ENCODE data around the gene ZNF460. TPM values are rescaled to one million over a fixed set of nuclear protein-coding genes. Genes with fewer than 3 reads are reported as not detected.

The ZNF460 gene
- total and polyA plus RNA-seq, 10 of the 15 experiments (the other 5 are each of a cell fraction or from before 2014, with no cell fraction given): 0.15 to 43.0 (median 8.7) TPM

GRCh38 chr19:57282011-57282643 lies 1.8 kb downstream of the ZNF460 start:
- peak overlapping the region; percentile 69 for H3K27ac ChIP-seq (ENCODE audit: control insufficient read depth, insufficient read depth)
- no peaks in the 10 kb centered on the region; the same call in 1 of the 3 replicates for H3K9me3 ChIP-seq (replicated peaks; ENCODE audit: control insufficient read depth, insufficient read depth, low read length)
- peaks cover 6 to 26% of the 10 kb centered on the region in 2 experiments; a peak in 3 of 4 replicates for H3K36me3 ChIP-seq (ENCODE audit: control insufficient read depth in 2 of 2, insufficient read depth in 2 of 2, low read length in 1 of 2)
- H3K9ac ChIP-seq (ENCODE audit: control insufficient read depth, insufficient read depth, low read length): peak overlapping the region; percentile 48
- BruUV-seq (replicated peaks): no TSS peak
- H4K20me1 ChIP-seq (ENCODE audit: control insufficient read depth, insufficient read depth): peaks cover 7% of the 10 kb centered on the region
- intact Hi-C loops (cut with micrococcal nuclease; ENCODE audit: unreplicated experiment): no loop called here
- peak; percentile 52 for FAIRE-seq
- H3K4me3 ChIP-seq: peak overlapping the region; percentile 86
- ATAC-seq: peak; percentile 11
- 35% methylated on average over 5 of the region's 5 CpGs for WGBS (ENCODE audit: insufficient coverage, insufficient replicate concordance, low lambda C conversion rate, missing lambda C conversion rate)
- in situ Hi-C loops (cut with MboI): no loop called here
- RAD21 ChIA-PET (ENCODE audit: unreplicated experiment): no interaction called here
- no peaks in the 10 kb centered on the region for H3K27me3 ChIP-seq (replicated peaks in 1 of 2; ENCODE audit: control insufficient read depth in 2 of 2, insufficient read depth in 2 of 2, low read length in 1 of 2)
- peak overlapping the region; percentile 96 for H3K4me2 ChIP-seq (ENCODE audit: control insufficient read depth, insufficient read depth)
- H3K4me1 ChIP-seq (ENCODE audit: control insufficient read depth, insufficient read depth, low read length): peaks cover 11% of the 10 kb centered on the region
- POLR2A ChIA-PET: no interaction called here
- H3K79me2 ChIP-seq (ENCODE audit: control insufficient read depth, insufficient read depth, low read length): peaks cover 62% of the 10 kb centered on the region
- peak; percentile 57 for DNase-seq (ENCODE audit: low read depth, low spot score)
- CTCF ChIA-PET: no interaction called here
- no peak overlapping the region for H2AFZ ChIP-seq (ENCODE audit: control insufficient read depth, low read depth, low read length)
- SMC1A ChIA-PET (ENCODE audit: uncharacterized antibody, unreplicated experiment): interaction anchor here (1.1 to 1.3 kb wide), 2 partner anchors 12 to 69 kb away, joined by 3 read pairs; partner anchors contain the start of gene ZNF304
- TF ChIP-seq ZNF207 (IDR thresholded peaks at IDR 0.05; ENCODE audit: borderline replicate concordance) (no peak), TAF1 (IDR thresholded peaks at IDR 0.05; ENCODE audit: borderline replicate concordance, low read depth, low read length) (no peak), IKZF1 (conservative IDR thresholded peaks at IDR 0.05) (peak; percentile 45), IRF4 (IDR thresholded peaks at IDR 0.05; ENCODE audit: low read depth, low read length) (0 out of 2 replicates have a peak, but pooled peaks have one; percentile 11), POLR2AphosphoS2 (IDR thresholded peaks at IDR 0.05; ENCODE audit: low read depth, low read length) (no peak), ZNF217 (IDR thresholded peaks at IDR 0.05) (no peak), ASH2L (IDR thresholded peaks at IDR 0.05; ENCODE audit: borderline replicate concordance, low read depth) (no peak), TCF7 (IDR thresholded peaks at IDR 0.05; ENCODE audit: borderline replicate concordance) (no peak), ZNF622 (IDR thresholded peaks at IDR 0.05) (no peak), RAD51 (IDR thresholded peaks at IDR 0.05) (peak; percentile 69), RUNX3 (IDR thresholded peaks at IDR 0.05; ENCODE audit: low read length) (peak; percentile 88), RELB (IDR thresholded peaks at IDR 0.05; ENCODE audit: low read depth) (0 out of 2 replicates have a peak, but pooled peaks have one; percentile 24), FOXK2 (IDR thresholded peaks at IDR 0.05) (no peak), EP300 (IDR thresholded peaks at IDR 0.05; ENCODE audit: borderline replicate concordance in 1 of 2, control insufficient read depth in 1 of 2, low read depth in 2 of 2, low read length in 2 of 2) (peak in 1 of 2 experiments; percentile 30; a peak in 1 of 4 replicates), CHD1 (IDR thresholded peaks at IDR 0.05; ENCODE audit: low read depth, low read length) (no peak), SIX5 (IDR thresholded peaks at IDR 0.05; ENCODE audit: low read depth, low read length, severe bottlenecking) (no peak), SMAD5 (IDR thresholded peaks at IDR 0.05; ENCODE audit: low read depth) (no peak), SKIL (IDR thresholded peaks at IDR 0.05; ENCODE audit: low read depth, poor library complexity, severe bottlenecking) (peak; percentile 45), MTA2 (IDR thresholded peaks at IDR 0.05; ENCODE audit: low read depth) (peak; percentile 36; the same call in 1 of the 2 replicates)
